ENCODE data around the gene TARP.
"Not testable (repeated sequence)": the region's sequence is repeated elsewhere in the genome, so short reads cannot be mapped to it uniquely, and the experiment has no call there.

TARP gene

DNA sequence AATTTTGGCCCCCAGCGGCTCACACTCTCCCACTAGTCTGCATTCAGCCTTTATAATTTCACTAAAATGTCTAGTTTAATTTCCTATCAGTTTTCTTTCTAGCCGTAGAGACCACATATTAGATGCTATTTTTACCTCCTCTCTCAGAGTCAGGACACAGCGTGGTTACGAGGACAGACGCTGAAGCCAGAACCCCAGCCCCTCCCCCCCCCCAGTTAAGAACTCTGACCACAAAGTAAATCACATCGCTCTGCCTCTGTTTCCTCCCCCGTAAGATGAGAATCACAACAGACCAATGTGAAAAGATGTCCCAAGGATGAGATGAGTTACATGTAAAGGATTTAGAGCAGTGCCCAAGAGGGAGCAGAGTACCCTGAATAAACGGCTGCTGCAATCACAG lies 11.1 kb upstream of the TARP start:
- DNase-seq (ENCODE audit: insufficient read length, low spot score) (no peak), FAIRE-seq (no peak)
- no peak for TF ChIP-seq POLR2A (IDR thresholded peaks at IDR 0.05; ENCODE audit: low read depth, low read length)

DNA sequence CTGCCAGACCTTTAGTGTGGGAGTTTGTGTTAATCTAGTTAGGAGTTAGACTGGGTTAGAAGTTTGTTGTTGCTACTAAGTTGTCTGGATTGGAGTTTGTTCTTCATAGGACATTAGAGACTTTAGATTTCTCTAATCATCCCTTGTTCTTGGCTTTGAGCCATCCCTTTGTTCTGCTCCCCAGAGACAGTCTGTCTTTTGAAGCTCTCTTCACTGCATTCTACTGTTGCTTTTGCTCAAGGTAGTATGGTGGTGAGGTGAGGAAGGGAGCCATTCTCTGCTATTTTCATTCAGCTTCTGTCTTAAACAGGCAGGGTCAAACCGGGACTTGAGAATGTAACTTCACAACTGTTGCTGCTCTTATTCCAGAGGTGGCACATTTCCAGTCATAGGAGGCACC lies 10.4 kb upstream of the TARP start:
- FAIRE-seq (no peak), DNase-seq (ENCODE audit: insufficient read length, low spot score) (no peak)
- TF ChIP-seq POLR2A (IDR thresholded peaks at IDR 0.05; ENCODE audit: low read depth, low read length): no peak

DNA sequence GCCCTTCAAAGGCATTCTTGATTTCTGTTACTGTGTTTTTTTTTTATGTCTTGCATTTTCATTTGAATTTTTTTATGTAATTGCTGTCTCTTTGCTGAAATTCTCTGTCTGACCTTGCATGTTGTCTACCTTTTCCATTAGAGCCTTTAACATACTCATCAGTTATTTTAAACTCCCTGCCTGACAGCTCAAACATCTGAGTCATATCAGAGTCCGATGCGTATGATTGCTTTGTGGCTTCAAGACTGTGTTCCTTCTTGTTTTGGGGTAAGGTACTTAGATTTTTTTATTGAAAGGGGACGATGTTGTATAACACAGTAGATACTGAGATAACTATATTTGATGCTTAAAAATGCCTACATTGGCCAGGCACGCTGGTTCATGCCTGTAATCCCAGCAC lies 9.7 kb upstream of the TARP start:
- no peak for TF ChIP-seq POLR2A (IDR thresholded peaks at IDR 0.05; ENCODE audit: low read depth, low read length)
- DNase-seq (ENCODE audit: insufficient read length, low spot score) (no peak), FAIRE-seq (no peak)

DNA sequence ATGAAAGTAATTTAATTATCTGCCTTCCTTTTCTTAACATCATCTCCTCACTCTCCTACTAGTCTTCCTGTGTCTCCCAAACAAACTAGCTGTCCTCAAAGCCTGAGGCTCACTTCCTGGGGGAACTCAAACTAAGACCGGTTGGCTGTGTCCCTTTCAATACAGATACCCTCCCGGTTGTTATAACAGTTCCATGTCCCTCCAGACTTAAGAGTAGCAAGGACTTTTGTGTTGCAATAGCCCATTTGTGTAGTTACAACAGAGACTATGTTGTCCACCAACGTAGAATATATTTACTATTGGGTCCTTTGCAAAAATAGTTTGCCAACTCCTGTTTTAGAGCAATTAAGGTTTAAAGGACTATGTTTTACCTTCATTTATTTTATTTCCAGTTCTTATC lies 8.6 kb upstream of the TARP start:
- TF ChIP-seq POLR2A (IDR thresholded peaks at IDR 0.05; ENCODE audit: low read depth, low read length): no peak
- DNase-seq (ENCODE audit: insufficient read length, low spot score): no peak
- no peak for FAIRE-seq

DNA sequence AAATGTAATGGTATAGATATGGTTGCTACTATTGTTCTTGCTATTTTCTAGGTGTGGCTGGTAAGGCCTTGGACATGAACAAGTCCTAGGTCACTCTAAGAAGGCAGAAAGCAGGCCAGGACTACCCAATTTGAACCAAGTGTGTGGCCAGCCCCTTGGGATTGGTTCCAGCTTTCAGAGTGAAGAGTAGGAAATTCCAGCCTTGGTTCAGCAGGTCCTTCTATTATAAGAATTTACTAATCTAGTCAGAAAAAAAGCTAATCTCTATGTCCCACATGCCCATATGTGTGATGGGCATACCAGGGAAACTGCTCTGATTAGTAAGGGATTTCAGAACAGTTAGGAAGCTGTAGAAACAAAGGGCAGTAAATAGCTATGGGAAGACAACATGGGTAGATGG lies 7.8 kb upstream of the TARP start:
- no peak for TF ChIP-seq POLR2A (IDR thresholded peaks at IDR 0.05; ENCODE audit: low read depth, low read length)
- DNase-seq (ENCODE audit: insufficient read length, low spot score) (no peak), FAIRE-seq (no peak)

DNA sequence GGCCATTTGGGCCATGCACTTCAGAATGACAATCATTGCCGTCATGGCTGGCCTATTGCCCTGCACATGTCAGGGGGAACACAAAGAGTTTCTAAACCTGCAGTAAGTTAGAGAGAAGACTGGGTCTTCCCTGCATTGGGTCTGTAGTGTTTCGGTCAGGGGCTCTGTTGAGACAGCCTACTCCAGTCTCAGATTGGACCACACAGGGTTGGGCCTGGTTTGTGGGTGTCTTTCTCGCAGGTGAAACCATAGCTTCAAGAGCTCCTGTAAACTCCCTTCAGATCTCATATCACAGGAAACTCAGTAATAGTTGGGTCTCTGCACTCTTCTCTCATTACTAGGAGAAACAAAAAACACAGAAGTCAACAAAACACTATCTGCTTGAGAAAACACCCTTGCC lies 7.3 kb upstream of the TARP start:
- no peak for FAIRE-seq
- no peak for DNase-seq (ENCODE audit: insufficient read length, low spot score)
- no peak for TF ChIP-seq POLR2A (IDR thresholded peaks at IDR 0.05; ENCODE audit: low read depth, low read length)

DNA sequence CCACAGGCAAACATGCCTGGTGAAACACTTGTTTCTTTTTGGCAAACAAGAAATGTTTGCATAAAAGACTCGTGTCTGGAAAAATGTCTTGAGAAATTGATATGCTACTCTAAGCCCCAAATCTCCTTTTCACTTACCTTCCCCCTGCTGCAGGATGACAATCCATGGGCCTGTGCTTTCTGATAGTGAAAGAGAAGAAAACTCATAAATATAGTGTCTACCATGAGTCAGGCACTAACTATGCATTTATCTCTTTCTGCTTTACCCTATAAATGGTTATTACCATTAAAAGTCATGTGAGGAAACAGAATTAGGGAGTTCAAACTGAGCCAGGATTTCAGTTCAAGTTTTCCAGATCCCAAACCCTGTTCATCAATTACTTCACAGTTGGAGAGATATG lies 6.6 kb upstream of the TARP start:
- no peak for TF ChIP-seq POLR2A (IDR thresholded peaks at IDR 0.05; ENCODE audit: low read depth, low read length)
- FAIRE-seq: no peak

DNA sequence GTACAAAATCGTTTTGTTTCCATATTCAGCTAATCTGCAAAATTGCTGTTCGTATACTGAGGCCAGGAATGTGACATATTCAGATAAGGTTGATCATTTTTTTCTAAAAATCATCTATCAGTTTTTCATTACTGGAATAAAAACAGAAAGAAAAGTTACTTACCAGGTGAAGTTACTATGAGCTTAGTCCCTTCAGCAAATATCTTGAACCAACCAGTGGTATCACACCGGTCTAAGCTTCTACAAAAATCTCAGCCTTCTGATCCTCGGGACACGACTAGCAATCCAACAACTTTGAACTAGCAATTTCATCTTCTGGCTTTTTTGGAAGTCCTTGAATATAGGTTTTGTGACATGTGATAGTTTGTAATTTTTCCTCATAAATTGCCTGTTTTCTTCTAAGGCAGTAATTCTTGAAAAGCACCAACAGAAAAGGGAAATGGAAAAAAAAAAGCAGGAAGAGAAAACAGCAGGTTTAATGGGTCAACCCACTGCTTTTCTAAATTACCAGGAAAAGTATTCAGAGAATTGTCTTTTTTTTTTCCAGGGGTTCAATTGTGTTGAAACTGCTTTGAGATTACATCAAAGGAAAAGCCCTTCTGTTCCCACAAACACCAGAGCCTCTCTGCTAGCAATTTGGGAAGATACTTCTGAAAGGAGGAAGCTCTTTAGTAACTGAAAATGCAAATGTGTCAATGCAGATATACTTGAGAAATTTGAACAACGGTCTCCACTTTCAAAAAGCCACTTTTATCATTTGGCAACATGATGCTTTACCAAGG lies 2.9 kb upstream of the TARP start:
- peak; percentile 82 for FAIRE-seq
- no peak for TF ChIP-seq POLR2A (IDR thresholded peaks at IDR 0.05; ENCODE audit: low read depth, low read length)
- no peak for DNase-seq (ENCODE audit: insufficient read length, low spot score)

More for the DNA sequence above, 6.6 kb upstream of the TARP start:
- no peak for DNase-seq (ENCODE audit: insufficient read length, low spot score)

DNA sequence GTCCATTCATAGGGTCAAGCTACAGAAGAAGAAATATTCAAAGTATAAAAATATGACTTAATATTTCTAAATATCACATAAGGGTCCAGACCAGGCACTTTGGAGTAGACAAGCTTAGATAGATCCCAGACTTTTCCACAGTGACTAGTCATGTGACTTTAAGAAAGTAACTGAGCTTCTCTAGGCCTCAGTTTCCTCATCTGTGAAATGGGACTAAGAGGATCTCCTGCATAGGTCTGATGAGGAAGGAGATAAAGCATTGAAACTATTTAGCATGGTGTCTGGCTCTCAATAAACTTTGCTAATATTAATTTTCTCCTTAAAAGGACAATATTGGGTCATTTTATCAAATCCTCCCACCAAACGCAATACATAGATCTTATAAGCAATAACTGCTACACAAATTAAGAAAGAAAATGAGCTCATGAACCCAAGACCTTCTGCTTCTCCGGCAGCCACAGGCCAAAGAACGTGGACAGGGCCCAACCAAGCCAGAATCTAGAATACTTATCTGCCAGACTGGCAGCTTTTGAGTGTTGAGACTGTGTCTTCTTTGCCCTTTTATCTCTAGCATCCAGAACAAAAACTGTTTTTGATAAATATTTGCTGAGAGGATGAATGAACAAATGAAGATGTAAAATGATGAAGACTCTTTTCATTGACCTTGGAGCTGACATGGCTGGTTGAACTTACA lies 1.6 kb upstream of the TARP start:
- DNase-seq (ENCODE audit: insufficient read length, low spot score) (no peak), FAIRE-seq (no peak)
- no peak for TF ChIP-seq POLR2A (IDR thresholded peaks at IDR 0.05; ENCODE audit: low read depth, low read length)

DNA sequence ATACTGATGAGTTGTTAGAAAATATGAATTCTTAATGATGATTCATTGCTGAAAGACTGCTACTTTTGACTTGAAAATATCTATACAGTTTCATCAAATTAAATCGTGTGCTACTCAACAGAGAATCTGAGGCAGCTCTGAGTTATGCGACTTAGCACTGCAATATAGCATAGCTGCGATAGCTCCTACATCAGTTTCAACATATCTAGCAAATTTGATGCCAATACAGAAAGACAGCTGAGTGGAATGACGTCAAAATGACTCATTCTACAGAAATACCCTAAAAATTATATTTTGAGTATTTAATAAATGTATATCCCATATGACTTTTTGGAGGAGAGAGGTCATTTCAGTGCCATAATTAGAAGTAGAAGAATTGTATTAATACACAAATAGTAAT lies 1.1 kb upstream of the TARP start:
- no peak for TF ChIP-seq POLR2A (IDR thresholded peaks at IDR 0.05; ENCODE audit: low read depth, low read length)
- FAIRE-seq: no peak
- no peak for DNase-seq (ENCODE audit: insufficient read length, low spot score)

DNA sequence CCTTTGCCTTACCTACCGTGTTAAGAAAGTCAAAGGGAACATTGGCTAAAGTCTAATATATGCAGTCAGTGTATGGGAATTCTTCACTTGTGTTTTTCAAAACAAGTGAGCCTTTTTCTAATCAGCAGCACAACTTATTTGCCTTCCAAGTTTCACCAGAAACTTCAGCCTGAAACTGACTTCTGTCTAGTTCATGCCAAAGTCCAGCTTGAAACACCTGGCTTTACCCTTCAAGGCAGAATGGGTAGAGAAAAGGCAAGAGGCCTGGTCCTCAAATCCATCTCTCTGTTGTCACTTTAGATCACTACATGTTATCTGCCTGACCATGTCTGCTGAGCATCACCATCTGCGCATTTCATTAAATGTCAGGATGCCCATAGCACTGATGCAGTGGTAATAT lies 3.0 kb downstream of the TARP start:
- DNase-seq (ENCODE audit: insufficient read length, low spot score); FAIRE-seq: not testable (repeated sequence)

DNA sequence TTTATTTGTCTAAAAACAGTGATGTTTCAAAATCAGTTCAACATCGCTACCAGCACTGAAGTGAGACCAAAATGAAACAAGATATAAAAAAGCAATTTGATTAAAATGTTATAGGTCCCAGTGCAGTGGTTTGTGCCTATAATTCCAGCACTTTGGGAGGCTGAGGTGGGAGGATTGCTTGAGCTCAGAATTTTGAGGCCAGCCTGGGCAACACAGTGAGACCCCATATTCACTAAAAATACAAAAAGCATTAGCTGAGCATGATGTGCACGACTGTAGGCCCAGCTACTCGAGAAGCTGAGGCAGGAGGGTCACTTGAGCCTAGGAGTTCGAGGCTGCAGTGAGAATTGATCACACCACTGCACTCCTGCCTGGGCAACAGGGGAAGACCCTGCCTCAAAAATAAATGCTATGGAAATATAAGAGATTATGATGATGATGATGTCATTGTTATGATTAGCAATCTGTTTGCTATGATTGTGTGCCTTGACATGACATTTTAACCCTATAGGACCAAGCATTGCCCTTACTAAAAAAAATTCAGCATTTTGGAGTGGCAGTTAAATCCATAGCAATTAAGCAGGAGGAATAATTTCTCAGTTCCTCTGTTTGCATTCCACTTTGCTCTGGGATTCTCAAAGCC lies 3.6 kb downstream of the TARP start:
- peak; percentile 64 for FAIRE-seq
- not testable (repeated sequence) for DNase-seq (ENCODE audit: insufficient read length, low spot score)

DNA sequence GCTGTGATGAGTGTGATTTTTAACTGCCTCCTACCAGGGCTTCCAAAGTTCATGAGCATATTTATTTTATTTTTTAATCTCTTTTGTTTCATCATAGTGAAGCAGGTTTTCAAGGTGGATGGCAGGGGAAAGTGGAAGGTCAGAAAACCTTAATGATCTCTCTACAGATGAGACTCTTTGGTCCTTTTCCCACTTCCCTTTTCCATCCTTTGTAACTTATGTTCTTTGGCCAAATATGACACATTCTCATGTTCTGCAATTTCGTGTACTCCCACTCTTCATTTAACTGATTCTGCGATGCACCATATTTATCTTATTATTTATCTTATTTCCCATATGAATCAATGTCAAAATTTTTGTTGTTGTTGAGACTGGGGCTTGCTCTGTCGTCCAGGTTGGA lies 7.5 kb downstream of the TARP start:
- not testable (repeated sequence) for DNase-seq (ENCODE audit: insufficient read length, low spot score); FAIRE-seq

DNA sequence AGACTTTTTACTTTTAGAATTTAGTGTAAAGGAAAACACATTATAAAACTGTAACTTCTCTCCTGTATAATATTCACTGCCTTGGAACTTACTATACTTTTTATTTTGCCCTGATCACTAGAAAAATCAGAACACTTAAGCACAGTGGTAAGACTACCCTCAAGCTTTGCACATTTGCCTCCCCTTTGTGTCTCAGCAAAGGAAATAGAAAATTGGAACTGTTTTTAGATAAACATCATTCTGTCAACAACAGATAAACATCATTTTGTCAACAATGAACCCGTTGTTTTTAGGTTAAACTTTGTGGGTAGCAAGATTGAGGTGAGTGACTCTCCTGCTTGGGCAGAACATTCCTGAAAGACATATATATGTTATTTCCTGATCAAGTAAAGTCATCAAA lies 8.8 kb downstream of the TARP start:
- DNase-seq (ENCODE audit: insufficient read length, low spot score); FAIRE-seq: not testable (repeated sequence)

DNA sequence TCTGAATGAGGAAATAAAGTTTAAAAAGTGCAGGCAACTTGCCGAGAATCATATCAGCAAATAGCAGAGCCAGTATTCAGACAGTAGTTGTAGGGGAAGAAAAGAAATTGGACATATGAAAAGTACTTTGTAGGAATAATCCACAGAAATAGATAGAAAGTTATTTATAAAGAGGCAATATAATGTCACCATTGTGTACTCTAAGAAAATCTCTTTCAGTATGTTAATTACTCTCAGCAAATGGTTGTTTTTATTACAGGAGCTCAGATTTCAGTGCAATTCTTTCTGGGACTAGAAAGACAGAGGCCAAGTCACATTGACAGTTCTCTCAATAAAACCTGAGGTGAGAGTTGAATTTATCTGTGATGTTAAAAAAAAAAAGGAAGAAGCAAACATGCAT lies 10.2 kb downstream of the TARP start:
- FAIRE-seq; DNase-seq (ENCODE audit: insufficient read length, low spot score): not testable (repeated sequence)

Measured in H54 (cell line).